IMR-90 (cell line): ENCODE data around the gene PAEP. TPM values are rescaled to one million over a fixed set of nuclear protein-coding genes. Genes with fewer than 3 reads are reported as not detected.
A peak's percentile ranks its signal among the peaks of the same experiment; 100 is the strongest.

ENCODE experiments used
- ATAC-seq: fragments of 200-7000 bp; cut with Tn5 transposase; 2 replicates; pipeline ENCODE4 v1.9.1; 2020; ENCODE audit warnings: low read depth, mild to moderate bottlenecking, moderate library complexity
- BruUV-seq: library from RNA; stranded (reverse); fragments of 400-500 nt; replicated peaks from 2 replicates; lab custom pipeline; 2021; lab: Mats Ljungman, UMichigan
- CTCF ChIA-PET: fragments of 300-600 bp; formaldehyde crosslinking; extraction: SDS; loops from one replicate; lab custom pipeline; 2021; ENCODE audit warnings: antibody characterized with exemption; lab: Yijun Ruan, JAX
- POLR2A ChIA-PET: fragments of 300-600 bp; sonication (Branson Sonifier 250); formaldehyde crosslinking; loops from one replicate; lab custom pipeline; 2022; ENCODE audit warnings: antibody characterized with exemption; ENCODE audit not compliant: unreplicated experiment; lab: Charles Lee
- DNase-seq: peaks from one replicate; pipeline ENCODE4 v3.0.0; 2013
- H2AFZ ChIP-seq: replicated peaks from 2 replicates; pipeline ENCODE3; 2013; ENCODE audit warnings: low read length, mild to moderate bottlenecking; ENCODE audit not compliant: poor library complexity
- H2AK5ac ChIP-seq: 2 replicates; pipeline ENCODE4 v1.6.1; 2013; ENCODE audit warnings: low read depth, low read length, inconsistent platforms
- H2AK9ac ChIP-seq: replicated peaks from 2 replicates; pipeline ENCODE3; 2013; ENCODE audit warnings: mild to moderate bottlenecking, low read depth, low read length, moderate library complexity; ENCODE audit not compliant: poor library complexity
- H2BK120ac ChIP-seq: 2 replicates; pipeline ENCODE4 v1.6.1; 2013; ENCODE audit warnings: low read depth, low read length, inconsistent platforms
- H2BK15ac ChIP-seq: 3 replicates; pipeline ENCODE4 v1.6.1; 2013; ENCODE audit warnings: low read depth, low read length, inconsistent platforms
- H2BK20ac ChIP-seq: 2 replicates; pipeline ENCODE4 v1.6.1; 2013; ENCODE audit warnings: low read depth, mild to moderate bottlenecking, inconsistent platforms, low read length, moderate library complexity
- H2BK5ac ChIP-seq: 2 replicates; pipeline ENCODE4 v1.6.1; 2013; ENCODE audit warnings: mild to moderate bottlenecking, low read depth, low read length, inconsistent platforms; ENCODE audit not compliant: poor library complexity, severe bottlenecking
- H3K14ac ChIP-seq: replicated peaks from 2 replicates; pipeline ENCODE4 v1.6.1; 2013; ENCODE audit warnings: low read depth, low read length, inconsistent platforms
- H3K18ac ChIP-seq: 2 replicates; pipeline ENCODE4 v1.6.1; 2013; ENCODE audit warnings: low read depth, low read length, control low read depth
- H3K23ac ChIP-seq: 2 replicates; pipeline ENCODE4 v1.6.1; 2013; ENCODE audit warnings: low read depth, low read length, inconsistent platforms
- H3K27ac ChIP-seq: 2 replicates; pipeline ENCODE4 v1.5.1; 2013; ENCODE audit warnings: mild to moderate bottlenecking, control low read depth, low read length; ENCODE audit not compliant: insufficient read depth
- H3K27me3 ChIP-seq: 2 replicates; pipeline ENCODE4 v1.6.1; 2013; ENCODE audit warnings: low read length; ENCODE audit not compliant: control insufficient read depth, insufficient read depth
- H3K36me3 ChIP-seq: 2 replicates; pipeline ENCODE4 v1.6.1; 2013; ENCODE audit warnings: low read length, mixed read lengths; ENCODE audit not compliant: control insufficient read depth, insufficient read depth
- H3K4ac ChIP-seq: 2 replicates; pipeline ENCODE4 v1.6.1; 2013; ENCODE audit warnings: low read depth, low read length, inconsistent platforms
- H3K4me1 ChIP-seq: 2 replicates; pipeline ENCODE4 v1.6.1; 2013; ENCODE audit warnings: low read length, mixed read lengths; ENCODE audit not compliant: control insufficient read depth, insufficient read depth
- H3K4me2 ChIP-seq: 2 replicates; pipeline ENCODE4 v1.6.1; 2013; ENCODE audit warnings: low read depth, mild to moderate bottlenecking, control low read depth, low read length, moderate library complexity
- H3K4me3 ChIP-seq: 2 replicates; pipeline ENCODE4 v1.5.1; 2013; ENCODE audit warnings: low read depth, mild to moderate bottlenecking, control low read depth, low read length, moderate library complexity; ENCODE audit not compliant: insufficient read depth
- H3K56ac ChIP-seq: 2 replicates; pipeline ENCODE4 v1.6.1; 2013; ENCODE audit warnings: low read length, inconsistent platforms; ENCODE audit not compliant: insufficient read depth; ENCODE audit errors: extremely low read depth
- H3K79me1 ChIP-seq, 2 experiments: 2 replicates each; pipeline ENCODE4 v1.6.1; 2013; ENCODE audit warnings: low read length in 2 of 2, inconsistent platforms in 1 of 2, low read depth in 1 of 2
- H3K9ac ChIP-seq: 2 replicates; pipeline ENCODE4 v1.6.1; 2013; ENCODE audit warnings: low read depth, low read length, control low read depth
- H3K9me1 ChIP-seq: 2 replicates; pipeline ENCODE4 v1.6.1; 2013; ENCODE audit warnings: low read length, inconsistent platforms; ENCODE audit not compliant: insufficient read depth
- H3K9me3 ChIP-seq: 2 replicates; pipeline ENCODE4 v1.6.1; 2013; ENCODE audit warnings: low read length; ENCODE audit not compliant: control insufficient read depth, insufficient read depth
- H4K20me1 ChIP-seq: 2 replicates; pipeline ENCODE4 v1.6.1; 2013; ENCODE audit warnings: low read length, inconsistent platforms; ENCODE audit not compliant: insufficient read depth
- H4K5ac ChIP-seq: 2 replicates; pipeline ENCODE4 v1.6.1; 2013; ENCODE audit warnings: mild to moderate bottlenecking, low read depth, low read length, control low read depth
- H4K8ac ChIP-seq, 2 experiments: 2 replicates each; pipeline ENCODE4 v1.6.1; 2013; ENCODE audit warnings: low read depth in 2 of 2, low read length in 2 of 2, control low read depth in 1 of 2, inconsistent platforms in 1 of 2
- H4K91ac ChIP-seq: 2 replicates; pipeline ENCODE4 v1.6.1; 2013; ENCODE audit warnings: low read depth, low read length, inconsistent platforms; ENCODE audit not compliant: insufficient read depth
- BHLHE40 ChIP-seq: fragments of 150-350 bp; IDR thresholded peaks from 2 replicates; pipeline ENCODE4 v1.6.1; 2016; ENCODE audit warnings: mild to moderate bottlenecking, low read depth, low read length
- CEBPB ChIP-seq: IDR thresholded peaks from 2 replicates; pipeline ENCODE4 v1.6.1; 2012; ENCODE audit warnings: low read depth, low read length, improper control_type of control experiment
- FOS ChIP-seq: fragments of 150-350 bp; IDR thresholded peaks from 2 replicates; pipeline ENCODE4 v1.6.1; 2016; ENCODE audit warnings: low read depth, low read length
- MAFK ChIP-seq: IDR thresholded peaks from 2 replicates; pipeline ENCODE4 v1.6.1; 2012; ENCODE audit warnings: low read depth, low read length, improper control_type of control experiment
- MAZ ChIP-seq: IDR thresholded peaks from 2 replicates; pipeline ENCODE4 v1.6.1; 2012; ENCODE audit warnings: low read depth, mild to moderate bottlenecking, low read length, improper control_type of control experiment, moderate library complexity, borderline replicate concordance
- POLR2A ChIP-seq: IDR thresholded peaks from 2 replicates; pipeline ENCODE4 v1.6.1; 2012; ENCODE audit warnings: mild to moderate bottlenecking, low read depth, low read length
- RAD21 ChIP-seq: IDR thresholded peaks from 2 replicates; pipeline ENCODE4 v1.6.1; 2012; ENCODE audit warnings: low read length, improper control_type of control experiment
- RCOR1 ChIP-seq: IDR thresholded peaks from 2 replicates; pipeline ENCODE4 v1.6.1; 2012; ENCODE audit warnings: mild to moderate bottlenecking, low read length, improper control_type of control experiment; ENCODE audit not compliant: insufficient replicate concordance
- RFX5 ChIP-seq: IDR thresholded peaks from 2 replicates; pipeline ENCODE4 v1.8.0; 2012; ENCODE audit warnings: low read depth, mild to moderate bottlenecking, low read length, moderate library complexity
- WGBS, 2 experiments: methylation state at CpG; one replicate each; pipeline versions ENCODE4 v1.1.5 to v1.1.7; 2013; ENCODE audit warnings: missing lambda C conversion rate in 2 of 2; ENCODE audit not compliant: insufficient read length in 1 of 2; ENCODE audit errors: extremely low coverage in 2 of 2; 5-methylcytosine and 5-hydroxymethylcytosine counted together
- dilution Hi-C: fragments of 300-500 bp; cut with HindIII; formaldehyde crosslinking; loops from one replicate; pipeline ENCODE4 v1.14.3; 2018; ENCODE audit warnings: low sequenced_read_pairs; ENCODE audit not compliant: unreplicated experiment
- in situ Hi-C: fragments of 300-500 bp; cut with MboI; formaldehyde crosslinking; loops from 3 replicates; pipeline ENCODE4 v1.14.3; 2019; ENCODE audit warnings: low sequenced_read_pairs, inconsistent platforms, mixed read lengths
- intact Hi-C: fragments of 100-400 bp; cut with micrococcal nuclease; formaldehyde crosslinking; loops from 2 replicates; pipeline ENCODE4 v1.10.0; 2022
- polyA plus RNA-seq, 3 experiments: library from polyadenylated mRNA; depleted of rRNA; stranded (reverse); fragments of >200 nt; gene quantifications; 2 replicates each; pipeline ENCODE4 v1.2.3, GENCODE V29; 2012; ENCODE audit warnings: low replicate concordance in 1 of 3
- total RNA-seq: library from RNA; depleted of rRNA; stranded (reverse); fragments of >200 nt; gene quantifications from 2 replicates; pipeline ENCODE4 v1.2.3, GENCODE V29; 2012
- TF ChIP-seq, protein P1 (sequence below): fragments of 150-350 bp; IDR thresholded peaks from 2 replicates; pipeline ENCODE4 v1.6.1; 2017; ENCODE audit warnings: mild to moderate bottlenecking, antibody characterized with exemption, low read length, low read depth

The PAEP gene
- total and polyA plus RNA-seq, 2 of the 4 experiments (the other 2 are of a cell fraction) = not detected

DNA sequence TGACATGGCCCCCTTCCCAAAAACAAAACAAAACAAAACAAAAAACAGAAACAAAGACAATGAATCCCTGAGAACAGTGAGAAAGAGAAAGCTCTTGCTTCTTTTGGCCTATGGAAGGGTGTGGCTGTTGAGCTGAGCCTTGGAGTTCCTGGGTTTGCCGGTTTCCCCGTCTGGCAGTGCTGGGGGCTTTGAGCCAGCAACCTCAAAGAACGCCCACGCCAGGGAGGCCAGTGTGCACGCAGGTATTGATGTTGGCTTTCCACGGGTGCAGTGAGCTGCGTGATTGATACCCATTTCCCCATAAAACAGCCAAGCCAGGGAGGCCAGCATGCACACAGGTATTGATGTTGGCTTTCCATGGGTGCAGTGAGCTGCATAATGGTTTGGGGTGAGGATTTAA is 48.7 kb upstream of the PAEP start:
- Histone ChIP-seq H3K14ac (no peak overlapping the region), H3K18ac (no peak overlapping the region), H3K9me1 (no peaks in the 10 kb centered on the region), H3K56ac (no peak overlapping the region), H2AFZ (no peak overlapping the region), H2BK15ac (no peak overlapping the region), H4K20me1 (no peaks in the 10 kb centered on the region), H2BK20ac (no peak overlapping the region), H4K91ac (no peak overlapping the region), H2AK5ac (no peak overlapping the region), H3K4me2 (no peak overlapping the region), H3K79me1 (no peaks in the 10 kb centered on the region), H3K27me3 (peaks cover 5% of the 10 kb centered on the region; the same call in 1 of the 2 replicates), H2BK5ac (no peak overlapping the region), H3K9me3 (no peaks in the 10 kb centered on the region), H3K9ac (no peak overlapping the region), H3K4me3 (no peak overlapping the region), H2BK120ac (no peak overlapping the region), H4K5ac (no peak overlapping the region), H2AK9ac (peak overlapping the region; percentile 16), H4K8ac (no peak overlapping the region), H3K23ac (no peak overlapping the region), H3K4me1 (no peaks in the 10 kb centered on the region), H3K27ac (no peak overlapping the region), H3K36me3 (no peaks in the 10 kb centered on the region), H3K4ac (no peak overlapping the region)
- WGBS, 2 experiments = 50% methylated on average over 2 of the region's 7 CpGs; no CpG with 5 or more reads in 1 of the 2 experiments
- POLR2A ChIA-PET = interaction anchor here (0.6 kb wide), 1 partner anchor 16 kb away, joined by 3 read pairs; no protein-coding TSS in a partner anchor
- no peak for TF ChIP-seq POLR2A
- TF ChIP-seq RFX5 = no peak
- no peak for TF ChIP-seq RAD21
- TF ChIP-seq MAFK = no peak
- TF ChIP-seq, protein P1, sequence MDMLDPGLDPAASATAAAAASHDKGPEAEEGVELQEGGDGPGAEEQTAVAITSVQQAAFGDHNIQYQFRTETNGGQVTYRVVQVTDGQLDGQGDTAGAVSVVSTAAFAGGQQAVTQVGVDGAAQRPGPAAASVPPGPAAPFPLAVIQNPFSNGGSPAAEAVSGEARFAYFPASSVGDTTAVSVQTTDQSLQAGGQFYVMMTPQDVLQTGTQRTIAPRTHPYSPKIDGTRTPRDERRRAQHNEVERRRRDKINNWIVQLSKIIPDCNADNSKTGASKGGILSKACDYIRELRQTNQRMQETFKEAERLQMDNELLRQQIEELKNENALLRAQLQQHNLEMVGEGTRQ = no peak
- TF ChIP-seq FOS = no peak
- no peak for TF ChIP-seq CEBPB
- TF ChIP-seq RCOR1 = no peak
- no peak for TF ChIP-seq MAZ
- TF ChIP-seq BHLHE40 = no peak
- dilution Hi-C loops = no loop called here
- DNase-seq = peak; percentile 6
- CTCF ChIA-PET = no interaction called here
- intact Hi-C loops = no loop called here
- in situ Hi-C loops = no loop called here
- peak; percentile 44 for ATAC-seq
- BruUV-seq = no TSS peak
